GM12801 (cell line): ENCODE data around the gene FCHSD2.

Source experiments
- CTCF ChIP-seq: IDR thresholded peaks from one replicate; pipeline ENCODE4 v1.5.1; 2011; ENCODE audit warnings: control low read depth; ENCODE audit not compliant: insufficient read length; ENCODE audit errors: extremely low read depth

Gene FCHSD2

DNA sequence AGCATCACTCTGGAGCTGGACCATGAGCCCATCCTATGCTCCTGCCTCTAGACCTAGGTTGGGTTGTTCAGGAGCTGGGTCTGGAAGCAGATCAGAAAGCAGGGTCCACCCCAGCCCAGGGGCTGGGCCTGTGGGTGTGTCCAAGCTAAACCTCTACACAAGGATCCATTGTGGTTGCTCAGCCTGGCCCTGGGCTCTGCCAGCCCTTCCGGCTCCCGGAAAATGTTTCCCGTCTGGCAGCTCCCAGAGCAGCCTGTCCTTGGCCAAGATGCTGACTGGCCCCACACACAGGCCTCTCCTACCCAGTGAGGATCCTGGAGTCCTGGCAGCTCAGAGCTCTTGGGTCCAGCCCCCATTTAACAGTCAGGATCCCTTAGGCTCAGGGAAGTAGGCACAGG lies 35.3 kb upstream of the FCHSD2 start:
- no peak for TF ChIP-seq CTCF

DNA sequence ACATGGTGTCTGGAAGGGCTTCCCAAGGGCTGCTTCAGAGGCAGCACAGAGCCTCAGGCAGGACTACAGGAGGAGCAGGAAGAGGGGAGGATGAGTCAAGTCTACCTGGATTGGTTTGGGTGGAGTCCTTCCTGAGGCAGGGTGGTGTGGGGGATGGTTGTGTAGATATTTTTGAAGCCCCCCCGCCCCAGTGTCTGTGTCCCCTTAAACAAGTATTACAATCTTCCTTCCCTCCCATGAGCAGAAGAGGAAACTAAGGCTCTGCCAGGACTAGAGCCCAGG lies 34.7 kb upstream of the FCHSD2 start:
- no peak for TF ChIP-seq CTCF

GRCh38 chr11:73176145-73176873 lies 34.2 kb upstream of the FCHSD2 start:
- TF ChIP-seq CTCF = no peak

- no peak for TF ChIP-seq CTCF
Observed at GRCh38 chr11:73175551-73176144, 33.5 kb upstream of the FCHSD2 start.

DNA sequence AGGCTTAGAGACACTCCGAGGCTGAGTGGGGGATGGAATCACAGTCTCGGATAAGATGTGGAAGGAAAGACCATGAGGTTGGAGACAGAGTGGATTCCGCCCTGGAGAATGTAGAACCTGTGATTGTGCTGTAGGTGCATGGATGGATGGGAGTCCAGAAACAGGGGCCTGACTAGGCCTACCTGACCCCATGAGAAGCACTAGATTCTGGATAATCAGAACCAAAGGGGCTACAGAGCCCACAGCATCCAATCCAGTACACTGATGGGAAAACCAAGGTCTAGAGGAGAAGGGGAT lies 32.3 kb upstream of the FCHSD2 start:
- no peak for TF ChIP-seq CTCF

- no peak for TF ChIP-seq CTCF
Observed at GRCh38 chr11:73173755-73174494, 31.8 kb upstream of the FCHSD2 start.

- no peak for TF ChIP-seq CTCF
Observed at GRCh38 chr11:73172992-73173656, 31.0 kb upstream of the FCHSD2 start.
